Natural killer cell treated with Interleukin-12 subunit alpha and Interleukin-12 subunit beta and Interleukin-15 and Interleukin-18, amount 100 ng/mL, for 72 hours (primary cell): ENCODE results near the gene DNM3. TPM values are rescaled to one million over a fixed set of nuclear protein-coding genes. Genes with fewer than 3 reads are reported as not detected.

ENCODE experiments used
- ATAC-seq, 2 donors: fragments of 150-1000 bp; cut with Tn5 transposase in 1 of 2; sonication (Bioruptor Pico), chemical (Tn5 transposase) in 1 of 2; 2 replicates each; pipeline ENCODE4 v1.10.0; 2021
- DNase-seq: peaks from one replicate; pipeline ENCODE4 v3.0.0; 2022; ENCODE audit warnings: low spot score
- H3K27ac Mint-ChIP-seq, 2 donors: 1 replicate in 1 of 2; 2 replicates in 1 of 2; pipeline ENCODE4 v1.8.0; 2022; ENCODE audit warnings: mixed read lengths in 2 of 2, mild to moderate bottlenecking in 1 of 2, moderate library complexity in 1 of 2
- H3K27me3 Mint-ChIP-seq, 2 donors: 1 replicate in 1 of 2; 2 replicates in 1 of 2; pipeline ENCODE4 v1.8.0; 2022; ENCODE audit warnings: mixed read lengths in 2 of 2
- H3K36me3 Mint-ChIP-seq: one replicate; pipeline ENCODE4 v1.8.0; 2022; ENCODE audit warnings: mixed read lengths
- H3K4me1 Mint-ChIP-seq, 2 donors: 1 replicate in 1 of 2; 2 replicates in 1 of 2; pipeline ENCODE4 v1.8.0; 2022; ENCODE audit warnings: low read depth in 2 of 2, mixed read lengths in 2 of 2, mild to moderate bottlenecking in 1 of 2
- H3K4me3 Mint-ChIP-seq: one replicate; pipeline ENCODE4 v1.8.0; 2022; ENCODE audit warnings: mixed read lengths
- H3K9me3 Mint-ChIP-seq: 2 replicates; pipeline ENCODE4 v1.8.0; 2022; ENCODE audit warnings: mixed read lengths
- total RNA-seq, 2 donors: library from RNA; stranded (reverse); gene quantifications; one replicate each; pipeline ENCODE4 v1.2.3, GENCODE V29; 2022

Gene DNM3
- total RNA-seq, 2 donors from 2014 or later = 1.5 to 3.5 TPM

GRCh38 chr1:171901245-171901644 is 59.9 kb downstream of the DNM3 start:
- H3K27ac Mint-ChIP-seq = no peak overlapping the region
- H3K27me3 Mint-ChIP-seq = peaks cover 8 to 19% of the 10 kb centered on the region in 2 donors
- no peak overlapping the region for H3K4me3 Mint-ChIP-seq
- no peak for ATAC-seq
- no peak for DNase-seq
- H3K36me3 Mint-ChIP-seq = no peaks in the 10 kb centered on the region
- peaks cover 2 to 5% of the 10 kb centered on the region in 2 donors for H3K4me1 Mint-ChIP-seq
- H3K9me3 Mint-ChIP-seq = no peaks in the 10 kb centered on the region

GRCh38 chr1:171902527-171902926 is 61.2 kb downstream of the DNM3 start:
- ATAC-seq (no peak), DNase-seq (no peak)
- no peak overlapping the region for H3K27ac Mint-ChIP-seq
- peaks cover 10 to 24% of the 10 kb centered on the region in 2 donors for H3K27me3 Mint-ChIP-seq
- no peak overlapping the region for H3K4me3 Mint-ChIP-seq
- H3K4me1 Mint-ChIP-seq = peaks cover 2 to 5% of the 10 kb centered on the region in 2 donors
- H3K9me3 Mint-ChIP-seq = no peaks in the 10 kb centered on the region
- no peaks in the 10 kb centered on the region for H3K36me3 Mint-ChIP-seq

GRCh38 chr1:171904778-171905450 is 63.6 kb downstream of the DNM3 start:
- DNase-seq (no peak), ATAC-seq (no peak)
- no peaks in the 10 kb centered on the region for H3K9me3 Mint-ChIP-seq
- no peak overlapping the region for H3K4me3 Mint-ChIP-seq
- H3K27ac Mint-ChIP-seq = no peak overlapping the region
- H3K27me3 Mint-ChIP-seq = peaks cover 6 to 17% of the 10 kb centered on the region in 2 donors
- H3K36me3 Mint-ChIP-seq = no peaks in the 10 kb centered on the region
- peaks cover 5 to 6% of the 10 kb centered on the region in 2 donors for H3K4me1 Mint-ChIP-seq

- H3K27ac Mint-ChIP-seq = no peak overlapping the region
- H3K4me3 Mint-ChIP-seq = no peak overlapping the region
- peaks cover 5 to 14% of the 10 kb centered on the region in 2 donors for H3K27me3 Mint-ChIP-seq
- ATAC-seq (no peak), DNase-seq (no peak)
- peaks cover 0 to 4% of the 10 kb centered on the region in 2 donors for H3K4me1 Mint-ChIP-seq
- H3K9me3 Mint-ChIP-seq = no peaks in the 10 kb centered on the region
- no peaks in the 10 kb centered on the region for H3K36me3 Mint-ChIP-seq
These were observed 68.4 kb downstream of the DNM3 start for GRCh38 chr1:171909711-171910110.

GRCh38 chr1:171910786-171911185 is 69.5 kb downstream of the DNM3 start:
- H3K27me3 Mint-ChIP-seq = peaks cover 5 to 8% of the 10 kb centered on the region in 2 donors
- H3K4me1 Mint-ChIP-seq = peaks cover 0 to 4% of the 10 kb centered on the region in 2 donors
- ATAC-seq = no peak

GRCh38 chr1:171911506-171911905 is 70.2 kb downstream of the DNM3 start:
- no peaks in the 10 kb centered on the region for H3K36me3 Mint-ChIP-seq
- no peaks in the 10 kb centered on the region for H3K9me3 Mint-ChIP-seq

More at GRCh38 chr1:171910786-171911185, 69.5 kb downstream of the DNM3 start:
- no peaks in the 10 kb centered on the region for H3K36me3 Mint-ChIP-seq
- no peak overlapping the region for H3K4me3 Mint-ChIP-seq
- H3K27ac Mint-ChIP-seq = no peak overlapping the region
- H3K9me3 Mint-ChIP-seq = no peaks in the 10 kb centered on the region
- DNase-seq = no peak

GRCh38 chr1:171912509-171913175 is 71.3 kb downstream of the DNM3 start:
- Mint-ChIP-seq H3K4me1 (peaks cover 0 to 4% of the 10 kb centered on the region in 2 donors), H3K27ac (no peak overlapping the region), H3K36me3 (no peaks in the 10 kb centered on the region), H3K9me3 (no peaks in the 10 kb centered on the region), H3K27me3 (peaks cover 2% of the 10 kb centered on the region in 2 donors), H3K4me3 (no peak overlapping the region)
- no peak for ATAC-seq
- DNase-seq = no peak

More at GRCh38 chr1:171911506-171911905, 70.2 kb downstream of the DNM3 start:
- no peak overlapping the region for H3K27ac Mint-ChIP-seq
- no peak overlapping the region for H3K4me3 Mint-ChIP-seq
- ATAC-seq = no peak
- peaks cover 5 to 8% of the 10 kb centered on the region in 2 donors for H3K27me3 Mint-ChIP-seq
- peaks cover 0 to 4% of the 10 kb centered on the region in 2 donors for H3K4me1 Mint-ChIP-seq
- no peak for DNase-seq

GRCh38 chr1:171913385-171913784 is 72.1 kb downstream of the DNM3 start:
- H3K9me3 Mint-ChIP-seq = no peaks in the 10 kb centered on the region
- DNase-seq = no peak
- H3K36me3 Mint-ChIP-seq = no peaks in the 10 kb centered on the region

GRCh38 chr1:171916315-171916771 is 75.0 kb downstream of the DNM3 start:
- Mint-ChIP-seq H3K27me3 (peaks cover 0 to 3% of the 10 kb centered on the region in 2 donors), H3K27ac (no peak overlapping the region), H3K36me3 (no peaks in the 10 kb centered on the region), H3K9me3 (no peaks in the 10 kb centered on the region), H3K4me1 (no peaks in the 10 kb centered on the region), H3K4me3 (no peak overlapping the region)
- DNase-seq = no peak
- ATAC-seq = no peak

More at GRCh38 chr1:171913385-171913784, 72.1 kb downstream of the DNM3 start:
- peaks cover 0 to 4% of the 10 kb centered on the region in 2 donors for H3K4me1 Mint-ChIP-seq
- H3K27ac Mint-ChIP-seq = no peak overlapping the region
- H3K27me3 Mint-ChIP-seq = peaks cover 0 to 2% of the 10 kb centered on the region in 2 donors
- no peak overlapping the region for H3K4me3 Mint-ChIP-seq
- no peak for ATAC-seq

- ATAC-seq = no peak
- H3K36me3 Mint-ChIP-seq = no peaks in the 10 kb centered on the region
- no peaks in the 10 kb centered on the region for H3K9me3 Mint-ChIP-seq
- DNase-seq = no peak
- peaks cover 0 to 3% of the 10 kb centered on the region in 2 donors for H3K4me1 Mint-ChIP-seq
- no peak overlapping the region for H3K4me3 Mint-ChIP-seq
- H3K27ac Mint-ChIP-seq = no peak overlapping the region
- peaks cover 0 to 3% of the 10 kb centered on the region in 2 donors for H3K27me3 Mint-ChIP-seq
These were observed 76.0 kb downstream of the DNM3 start for GRCh38 chr1:171917331-171917730.

- no peaks in the 10 kb centered on the region for H3K36me3 Mint-ChIP-seq
- H3K27ac Mint-ChIP-seq = no peak overlapping the region
- no peak overlapping the region for H3K4me3 Mint-ChIP-seq
- peaks cover 0 to 8% of the 10 kb centered on the region in 2 donors for H3K27me3 Mint-ChIP-seq
- no peaks in the 10 kb centered on the region for H3K9me3 Mint-ChIP-seq
- ATAC-seq = no peak
- H3K4me1 Mint-ChIP-seq = peaks cover 10 to 15% of the 10 kb centered on the region in 2 donors
- DNase-seq = no peak
These were observed 78.9 kb downstream of the DNM3 start for GRCh38 chr1:171919891-171920887.

GRCh38 chr1:171922999-171923398 is 81.7 kb downstream of the DNM3 start:
- H3K36me3 Mint-ChIP-seq = peaks cover 5% of the 10 kb centered on the region
- H3K27ac Mint-ChIP-seq = peak overlapping the region in 1 of 2 donors; percentile 7
- H3K4me3 Mint-ChIP-seq = peak overlapping the region; percentile 53
- peaks cover 10 to 15% of the 10 kb centered on the region in 2 donors for H3K4me1 Mint-ChIP-seq
- ATAC-seq = peak; percentile 90 to 94
- no peak for DNase-seq
- no peaks in the 10 kb centered on the region for H3K9me3 Mint-ChIP-seq
- H3K27me3 Mint-ChIP-seq = peaks cover 0 to 17% of the 10 kb centered on the region in 2 donors

GRCh38 chr1:171929121-171929520 is 87.8 kb downstream of the DNM3 start:
- no peak for DNase-seq
- no peak for ATAC-seq
- H3K27me3 Mint-ChIP-seq = peaks cover 11 to 22% of the 10 kb centered on the region in 2 donors
- no peaks in the 10 kb centered on the region for H3K9me3 Mint-ChIP-seq
- no peak overlapping the region for H3K4me3 Mint-ChIP-seq
- peaks cover 5% of the 10 kb centered on the region for H3K36me3 Mint-ChIP-seq
- no peak overlapping the region for H3K27ac Mint-ChIP-seq
- no peaks in the 10 kb centered on the region for H3K4me1 Mint-ChIP-seq
